Dermis blood vessel endothelial cell (primary cell): Measurements from ENCODE around the gene ANKRD24. TPM values are rescaled to one million over a fixed set of nuclear protein-coding genes. Genes with fewer than 3 reads are reported as not detected.
"Not testable (repeated sequence)": the region's sequence is repeated elsewhere in the genome, so short reads cannot be mapped to it uniquely, and the experiment has no call there.

Source experiments
- DNase-seq: peaks from one replicate; pipeline ENCODE4 v3.0.0; 2010
- total RNA-seq: library from RNA; depleted of rRNA; stranded (reverse); fragments of >200 nt; gene quantifications from 2 replicates; pipeline ENCODE4 v1.2.3, GENCODE V29; 2014

Gene ANKRD24
- total RNA-seq, 1 donor from 2014 or later: 0.68 TPM

DNA sequence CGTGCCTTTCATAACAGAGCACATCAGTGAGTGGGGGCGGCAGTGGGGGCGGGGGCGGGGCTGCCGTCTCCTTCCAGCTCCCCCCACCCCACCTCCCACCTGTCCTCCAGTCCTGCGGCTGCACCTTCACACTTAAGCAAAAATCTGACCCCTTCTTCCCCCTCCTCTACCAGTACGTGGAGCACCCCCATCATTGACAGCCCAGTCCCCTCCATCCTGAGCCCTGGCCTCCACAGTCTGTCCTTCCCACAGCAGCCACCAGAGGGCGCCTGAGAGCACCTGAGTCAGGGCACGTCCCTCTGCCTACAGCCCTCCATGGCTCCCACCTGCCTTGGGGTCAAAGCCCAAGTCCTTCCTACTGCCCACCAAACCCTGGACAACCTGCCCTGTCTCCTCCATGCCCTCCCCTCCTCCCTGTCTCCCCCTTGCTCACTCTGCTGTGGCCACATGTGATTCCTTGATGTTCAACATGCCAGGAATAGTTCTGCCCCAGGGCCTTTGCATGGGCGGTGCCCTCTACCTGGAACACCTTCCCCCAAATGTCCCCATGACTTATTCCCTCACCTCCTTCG, 50.9 kb downstream of the ANKRD24 start:
- peak; percentile 59 for DNase-seq

DNA sequence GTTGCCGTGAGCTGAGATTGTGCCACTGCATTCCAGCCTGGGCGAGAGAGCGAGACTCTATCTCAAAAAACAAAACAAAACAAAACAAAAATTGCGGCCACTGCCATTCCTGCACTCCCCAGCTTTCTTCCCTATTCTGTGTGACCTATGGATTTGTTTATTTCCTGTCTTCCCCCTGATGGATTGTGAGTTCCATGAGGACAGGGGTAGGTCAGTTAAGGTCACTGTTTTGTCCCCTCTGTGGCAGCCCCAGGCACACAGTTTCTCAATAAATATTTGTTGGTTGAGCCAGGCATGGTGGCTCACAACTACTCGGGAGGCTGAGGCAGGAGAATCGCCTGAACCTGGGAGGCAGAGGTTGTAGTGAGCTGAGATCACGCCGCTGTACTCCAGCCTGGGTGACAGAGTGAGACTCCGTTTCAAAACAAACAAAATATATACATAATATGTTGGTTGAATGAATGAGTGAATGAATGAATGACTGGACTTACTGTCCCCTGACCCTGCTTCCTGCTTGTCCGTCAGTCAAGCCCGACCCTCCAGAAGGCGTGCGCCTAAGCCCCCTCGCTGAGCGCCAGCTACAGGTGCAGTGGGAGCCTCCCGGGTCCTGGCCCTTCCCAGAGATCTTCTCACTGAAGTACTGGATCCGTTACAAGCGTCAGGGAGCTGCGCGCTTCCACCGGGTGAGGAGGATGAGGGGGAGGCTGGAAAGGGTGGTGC, 51.8 kb downstream of the ANKRD24 start:
- no peak for DNase-seq

DNA sequence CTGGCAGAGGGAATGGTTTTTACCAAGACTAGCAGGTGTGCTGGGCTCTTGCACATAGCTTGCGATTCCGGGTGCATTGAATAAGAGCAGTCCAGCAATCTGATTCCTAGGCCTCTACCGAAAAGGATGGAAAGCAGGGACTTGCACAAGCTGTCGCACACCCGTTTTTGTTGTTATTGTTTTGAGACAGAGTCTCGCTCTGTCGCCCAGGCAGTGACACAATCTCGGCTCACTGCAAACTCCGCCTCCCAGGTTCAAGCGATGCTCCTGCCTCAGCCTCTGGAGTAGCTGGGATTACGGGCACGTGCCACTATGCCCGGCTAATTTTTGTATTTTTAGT, 52.3 kb downstream of the ANKRD24 start:
- DNase-seq: no peak

DNA sequence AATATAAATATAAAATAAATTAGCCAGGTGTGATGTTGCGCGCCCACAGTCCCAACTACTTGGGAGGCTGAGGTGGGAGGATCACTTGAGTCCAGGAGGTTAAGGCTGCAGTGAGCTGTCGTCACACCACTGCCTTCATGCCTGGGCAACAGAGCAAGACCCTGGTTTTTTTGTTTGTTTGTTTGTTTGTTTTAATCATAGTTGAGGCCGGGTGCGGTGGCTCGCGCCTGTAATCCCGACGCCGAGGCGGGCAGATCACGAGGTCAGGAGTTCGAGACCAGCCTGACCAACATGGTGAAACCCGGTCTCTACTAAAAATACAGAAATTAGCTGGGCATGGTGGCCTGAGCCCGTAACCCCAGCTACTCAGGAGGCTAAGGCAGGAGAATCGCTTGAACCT, 55.0 kb downstream of the ANKRD24 start:
- DNase-seq: not testable (repeated sequence)

DNA sequence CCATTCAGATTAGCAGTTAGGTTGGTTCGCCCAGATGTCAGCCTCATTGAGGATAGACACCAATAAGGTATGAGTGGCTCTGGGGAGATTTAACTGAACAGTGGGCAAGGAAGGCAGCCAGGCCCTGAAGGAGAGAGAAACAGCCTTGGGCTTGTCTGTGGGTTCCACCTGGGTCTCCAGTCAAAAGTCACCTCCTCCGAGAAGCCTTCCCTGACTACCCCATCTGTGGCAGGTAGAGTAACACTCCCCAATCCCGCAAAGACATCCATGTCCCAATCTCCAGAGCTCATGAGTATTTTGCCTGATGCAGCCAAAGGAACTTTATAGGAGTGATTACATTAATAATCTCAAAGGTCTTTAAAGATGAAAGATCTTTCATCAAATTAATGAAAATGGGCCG, 56.3 kb downstream of the ANKRD24 start:
- no peak for DNase-seq

DNA sequence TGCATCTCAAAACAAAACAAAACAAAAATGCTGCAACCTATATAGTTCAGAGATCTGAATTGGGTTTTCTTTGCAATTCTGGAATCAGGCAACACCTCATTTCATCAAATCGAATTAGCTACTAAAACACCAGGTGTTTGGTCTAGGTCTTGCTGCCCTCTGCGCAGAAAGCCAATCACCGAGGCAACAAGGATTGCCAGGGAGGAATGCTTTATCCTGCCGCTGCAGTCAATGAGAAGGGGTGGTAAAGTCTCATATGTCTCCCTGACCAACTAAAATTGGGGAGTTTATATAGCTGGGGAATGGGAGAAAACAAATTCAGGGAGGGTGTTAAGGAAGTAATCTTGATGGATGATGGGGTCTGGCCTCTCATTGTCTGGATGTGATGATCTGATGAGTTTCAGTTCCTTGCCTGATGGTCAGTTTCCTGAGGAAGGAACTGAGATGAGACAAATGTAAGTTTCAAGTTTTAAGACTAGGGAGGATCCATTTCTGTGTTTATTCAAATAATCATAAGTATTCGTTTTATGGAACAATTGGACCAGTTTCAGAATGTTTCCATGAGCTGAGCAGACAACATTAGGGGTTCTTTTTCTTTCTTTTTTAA, 59.4 kb downstream of the ANKRD24 start:
- no peak for DNase-seq

DNA sequence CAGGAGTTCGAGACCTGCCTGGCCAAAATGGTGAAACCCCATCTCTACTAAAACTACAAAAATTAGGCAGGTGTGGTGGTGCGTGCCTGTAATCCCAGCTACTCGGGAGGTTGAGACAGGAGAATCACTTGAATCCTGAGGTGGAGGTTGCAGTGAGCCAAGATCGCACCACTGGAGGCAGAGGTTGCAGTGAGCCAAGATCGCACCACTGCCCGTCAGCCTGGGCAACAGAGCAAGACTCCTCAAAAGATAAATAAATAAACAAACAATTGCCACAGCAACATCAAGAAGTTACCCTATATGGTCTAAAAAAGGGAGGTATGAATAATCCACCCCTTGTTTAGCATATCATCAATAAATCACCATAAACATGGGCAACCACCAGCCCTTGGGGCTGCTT, 63.4 kb downstream of the ANKRD24 start:
- not testable (repeated sequence) for DNase-seq

DNA sequence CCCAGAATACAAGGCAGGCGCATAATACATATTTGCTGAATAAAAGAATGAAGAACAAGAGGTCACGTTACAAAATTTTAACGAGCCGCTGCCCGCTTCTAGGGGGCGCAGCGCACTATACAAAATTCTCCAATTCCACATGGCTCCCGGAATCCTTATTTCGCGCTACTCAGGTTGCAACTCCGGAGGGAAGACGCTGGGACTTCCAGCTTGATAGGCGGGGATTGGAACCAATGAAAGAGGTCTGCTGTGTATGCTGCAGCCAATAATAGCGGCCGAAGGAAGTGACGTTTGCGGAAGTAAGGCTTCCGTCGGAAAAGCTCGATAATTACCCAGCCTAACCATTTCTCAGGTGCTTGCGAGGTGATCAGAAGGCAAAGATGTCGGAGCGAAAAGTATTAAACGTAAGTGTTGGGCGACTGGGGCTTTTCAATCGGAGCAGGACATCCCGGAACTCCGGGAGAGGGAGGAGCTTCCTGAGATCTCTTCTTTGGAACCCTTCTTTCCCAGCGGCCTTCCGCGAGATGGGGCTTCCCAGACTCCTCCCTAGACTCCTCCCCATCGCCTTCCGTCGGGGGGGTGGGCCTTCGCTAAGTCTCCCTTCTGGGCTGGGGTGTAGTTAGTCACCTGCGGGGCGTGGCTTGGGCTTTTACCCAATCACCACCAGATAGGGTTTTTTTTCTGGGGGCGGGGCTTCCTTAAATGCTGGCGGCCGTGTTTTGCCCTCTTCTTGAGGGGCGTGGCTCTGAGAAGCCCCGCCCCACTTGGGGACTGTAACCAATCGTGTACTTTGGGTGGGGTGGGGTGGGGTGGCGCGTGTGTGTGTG, 64.5 kb downstream of the ANKRD24 start, which contains the start of gene YJU2:
YJU2 (plus strand) TSS at position 314 of the 827 bp plus-strand sequence; CDS start at position 381, 67 bp downstream.
- DNase-seq: peak; percentile 100

DNA sequence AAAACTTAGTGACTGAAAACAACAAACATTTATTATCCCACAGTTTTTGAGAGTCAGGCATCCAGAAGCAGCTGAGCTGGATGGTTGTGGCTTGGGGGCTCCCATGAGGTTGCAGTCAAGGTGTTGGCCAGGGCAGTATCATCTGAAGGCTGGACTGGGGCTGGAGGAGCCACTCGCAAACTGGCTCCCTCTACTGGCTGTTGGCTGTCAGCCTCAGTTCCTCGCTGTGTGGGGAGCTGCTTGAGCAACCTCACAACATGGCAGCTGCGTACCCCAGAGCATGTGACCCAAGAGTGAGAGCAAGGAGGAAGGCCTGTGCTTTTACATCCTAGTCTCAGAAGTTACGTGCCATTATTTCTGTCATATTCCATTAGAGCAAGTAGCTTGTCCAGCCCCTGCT, 74.1 kb downstream of the ANKRD24 start:
- DNase-seq: no peak

DNA sequence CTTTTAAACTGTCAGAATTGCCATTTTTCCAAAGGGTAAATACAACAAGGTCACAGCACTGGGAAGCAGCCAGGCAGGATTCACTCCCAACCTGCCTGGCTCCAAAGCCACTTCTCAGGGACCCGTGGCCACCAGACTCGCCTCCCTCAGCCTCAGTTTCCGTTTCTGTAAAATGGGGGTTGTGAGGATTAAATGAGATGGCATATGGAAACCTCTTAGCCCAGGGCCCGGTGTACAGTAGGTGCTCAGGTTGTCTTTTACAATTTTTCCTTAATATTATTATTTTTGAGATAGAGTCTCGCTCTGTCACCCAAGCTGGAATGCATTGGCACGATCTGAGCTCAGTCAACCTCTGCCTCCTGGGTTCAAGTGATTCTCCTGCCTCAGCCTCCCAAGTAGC, 74.5 kb downstream of the ANKRD24 start:
- no peak for DNase-seq

DNA sequence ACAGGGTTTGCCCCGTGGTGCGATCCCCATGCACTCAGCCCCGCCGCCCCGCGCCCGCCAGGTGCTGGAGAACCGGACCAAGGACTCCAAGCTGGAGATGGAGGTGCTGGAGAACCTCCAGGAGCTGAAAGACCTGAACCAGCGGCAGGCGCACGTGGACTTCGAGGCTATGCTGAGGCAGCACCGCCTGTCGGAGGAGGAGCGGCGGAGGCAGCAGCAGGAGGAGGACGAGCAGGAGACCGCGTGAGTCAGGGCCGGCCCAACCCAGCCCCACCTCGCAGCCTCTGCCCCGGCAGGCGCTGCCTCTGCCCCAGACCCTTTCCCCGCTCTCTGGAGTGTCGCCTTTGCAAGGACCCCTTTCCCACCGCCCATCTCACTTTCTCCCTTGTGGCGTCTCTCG, 75.7 kb downstream of the ANKRD24 start:
- no peak for DNase-seq

DNA sequence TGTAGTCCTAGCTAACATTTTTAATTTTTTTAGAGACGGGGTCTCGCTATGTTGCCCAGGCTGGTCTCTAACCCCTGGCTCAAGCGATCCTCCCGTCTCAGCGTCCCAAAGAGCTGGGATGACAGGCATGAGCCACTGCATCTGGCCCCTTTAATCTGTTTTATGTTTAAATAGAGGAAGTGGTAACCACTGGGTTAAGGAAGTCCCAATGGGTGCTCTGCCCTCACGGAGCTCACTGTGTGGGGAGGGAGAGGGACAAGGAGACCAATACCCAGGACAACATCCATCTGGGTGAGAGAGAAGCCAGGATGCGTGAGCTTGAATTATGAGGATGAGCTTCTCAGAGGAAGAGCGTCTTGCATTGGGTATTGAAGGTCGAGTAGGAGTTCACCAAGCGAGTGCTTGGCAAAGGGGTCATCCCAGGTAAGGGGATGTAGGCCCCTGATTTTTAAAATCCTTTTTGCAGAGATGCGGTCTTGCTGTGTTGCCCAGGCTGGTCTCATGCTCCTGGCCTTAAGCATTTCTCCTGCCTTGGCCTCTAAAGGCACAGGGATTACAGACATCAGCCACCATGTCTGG, 78.2 kb downstream of the ANKRD24 start:
- DNase-seq: no peak

DNA sequence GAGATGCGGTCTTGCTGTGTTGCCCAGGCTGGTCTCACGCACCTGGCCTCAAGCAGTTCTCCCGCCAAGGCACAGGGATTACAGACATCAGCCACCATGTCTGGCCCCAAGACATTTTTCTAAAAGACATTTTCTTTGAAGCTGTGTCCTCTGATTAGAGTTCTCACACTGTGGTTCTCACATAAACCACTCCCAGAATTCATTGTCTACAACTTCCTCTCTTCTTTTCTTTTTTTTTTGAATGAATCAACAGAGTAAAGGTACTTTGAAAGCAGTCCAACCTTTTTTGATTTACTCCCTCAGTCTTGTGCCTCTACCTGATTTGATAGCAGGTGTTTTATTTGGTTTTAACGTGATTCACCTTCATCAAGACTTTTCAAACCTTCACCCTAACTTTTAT, 82.3 kb downstream of the ANKRD24 start:
- no peak for DNase-seq

DNA sequence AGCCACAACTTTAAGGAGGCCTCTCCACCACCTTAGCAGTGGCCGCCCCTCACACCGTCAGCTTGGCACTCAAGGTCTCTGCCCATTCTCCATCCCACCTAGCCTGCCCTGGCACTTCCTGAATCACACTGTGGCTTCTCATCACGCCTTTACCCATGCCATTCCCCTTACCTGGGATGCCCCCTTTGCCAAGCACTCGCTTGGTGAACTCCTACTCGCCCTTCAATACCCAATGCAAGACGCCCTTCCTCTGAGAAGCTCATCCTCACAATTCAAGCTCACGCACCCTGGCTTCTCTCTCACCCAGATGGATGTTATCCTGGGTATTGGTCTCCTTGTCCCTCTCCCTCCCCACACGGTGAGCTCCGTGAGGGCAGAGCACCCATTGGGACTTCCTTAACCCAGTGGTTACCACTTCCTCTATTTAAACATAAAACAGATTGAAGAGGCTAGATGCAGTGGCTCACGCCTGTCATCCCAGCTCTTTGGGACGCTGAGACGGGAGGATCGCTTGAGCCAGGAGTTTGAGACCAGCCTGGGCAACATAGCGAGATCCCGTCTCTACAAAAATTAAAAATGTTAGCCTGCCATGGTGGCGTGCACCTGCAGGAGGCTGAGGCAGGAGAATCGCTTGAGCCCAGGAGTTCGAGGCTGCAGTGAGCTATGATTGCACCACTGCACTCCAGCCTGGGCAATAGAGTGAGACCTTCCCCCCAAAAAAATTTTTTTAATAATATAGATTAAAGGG, 83.9 kb downstream of the ANKRD24 start:
- no peak for DNase-seq

DNA sequence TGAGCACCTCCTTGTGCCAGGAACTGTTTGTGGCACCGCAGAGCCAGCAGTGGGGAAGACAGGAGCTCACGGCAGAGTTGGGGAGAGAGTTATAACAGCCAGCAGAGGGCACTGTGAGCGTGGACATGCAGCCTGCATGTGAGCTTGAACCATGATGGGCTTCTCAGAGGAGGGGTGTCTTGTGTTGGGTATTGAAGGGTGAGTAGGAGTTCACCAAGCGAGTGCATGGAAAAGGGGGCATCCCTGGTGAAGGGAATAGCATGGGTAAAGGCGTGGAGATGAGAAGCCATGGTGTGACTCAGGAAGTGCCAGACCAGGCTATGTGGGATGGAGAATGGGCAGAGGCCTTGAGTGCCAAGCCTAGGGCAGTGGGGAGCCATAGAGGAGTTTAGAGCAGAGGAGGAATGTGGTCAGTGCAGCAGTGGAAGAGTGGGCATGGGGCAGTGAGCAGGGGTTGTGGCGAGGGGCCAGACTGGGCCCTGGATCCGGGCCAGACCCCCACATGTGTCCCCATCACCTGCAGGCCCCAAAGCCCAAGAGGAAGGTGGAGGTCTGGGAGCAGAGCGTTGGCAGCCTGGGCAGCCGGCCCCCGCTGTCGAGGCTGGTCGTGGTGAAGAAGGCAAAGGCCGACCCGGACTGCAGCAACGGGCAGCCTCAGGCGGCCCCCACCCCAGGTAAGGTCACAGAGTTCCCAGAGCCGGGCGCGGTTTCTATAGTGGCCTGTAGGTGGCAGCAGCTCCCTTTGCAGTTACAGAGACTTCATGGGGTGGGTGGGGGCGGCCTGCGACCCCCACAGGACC, 84.8 kb downstream of the ANKRD24 start:
- DNase-seq: peak; percentile 55

DNA sequence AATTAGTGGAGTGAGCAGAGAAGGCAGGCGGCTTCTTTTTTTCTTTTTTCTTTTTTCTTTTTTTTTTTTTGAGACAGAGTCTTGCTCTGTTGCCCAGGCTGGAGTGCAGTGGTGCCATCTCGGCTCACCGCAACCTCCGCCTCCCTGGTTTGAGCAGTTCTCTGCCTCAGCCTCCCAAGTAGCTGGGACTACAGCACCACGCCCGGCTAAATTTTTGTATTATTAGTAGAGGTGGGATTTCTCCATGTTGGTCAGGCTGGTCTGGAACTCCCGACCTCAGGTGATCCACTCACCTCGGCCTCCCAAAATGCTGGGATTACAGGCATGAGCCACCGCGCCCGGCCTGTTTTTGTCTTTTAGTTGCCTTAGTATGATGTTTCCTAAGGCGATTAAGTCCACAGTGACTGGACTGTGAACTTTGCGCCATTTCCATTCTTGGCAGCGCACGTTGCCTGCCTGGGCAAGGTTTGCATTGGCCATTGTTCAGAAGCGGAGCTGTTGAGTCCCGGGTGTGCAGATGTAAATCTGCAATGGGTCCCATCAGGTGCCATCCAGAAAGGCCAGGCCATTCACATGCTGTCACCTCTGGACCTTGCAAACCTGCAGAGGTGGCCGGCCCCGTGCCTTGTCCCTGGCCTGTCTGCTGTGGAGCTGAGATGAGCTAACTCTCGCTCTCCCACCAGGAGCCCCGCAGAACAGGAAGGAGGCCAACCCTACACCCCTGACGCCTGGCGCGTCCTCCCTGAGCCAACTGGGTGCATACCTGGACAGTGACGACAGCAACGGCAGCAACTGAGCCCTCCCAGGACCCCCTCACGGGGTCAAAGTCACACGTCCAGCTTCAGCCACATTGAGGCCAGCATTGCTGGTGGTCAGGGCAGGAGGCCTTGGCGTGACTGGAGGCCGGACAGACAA, 85.7 kb downstream of the ANKRD24 start:
- no peak for DNase-seq

DNA sequence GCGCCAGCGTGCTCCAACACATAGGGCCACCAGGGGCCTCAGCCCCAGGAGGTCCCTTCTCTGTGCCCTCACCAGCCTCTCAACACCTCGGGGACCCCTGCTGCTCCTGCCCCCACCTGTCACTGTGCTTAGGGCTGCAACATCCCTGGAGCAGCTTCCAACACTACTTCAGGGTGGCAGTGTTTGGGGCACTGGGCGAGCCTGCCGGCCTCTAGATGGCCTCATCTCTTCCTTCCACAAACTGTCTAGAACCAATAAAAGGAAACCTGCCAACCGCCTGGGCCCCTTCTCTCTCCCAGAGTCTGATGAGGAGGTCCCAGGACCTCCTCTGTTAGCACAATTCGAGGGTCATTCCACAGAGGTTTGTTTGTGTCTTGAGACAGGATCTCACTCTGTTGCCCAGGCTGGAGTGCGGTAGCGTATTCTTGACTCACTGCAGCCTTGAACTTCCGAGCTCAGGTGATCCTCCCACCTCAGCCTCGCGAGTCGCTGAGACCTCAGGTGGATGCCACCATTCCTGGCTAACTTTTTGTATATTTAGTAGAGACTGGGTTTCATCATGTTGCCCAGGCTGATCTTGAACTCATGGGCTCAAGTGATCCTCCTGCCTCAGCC, 86.4 kb downstream of the ANKRD24 start:
- DNase-seq: no peak

DNA sequence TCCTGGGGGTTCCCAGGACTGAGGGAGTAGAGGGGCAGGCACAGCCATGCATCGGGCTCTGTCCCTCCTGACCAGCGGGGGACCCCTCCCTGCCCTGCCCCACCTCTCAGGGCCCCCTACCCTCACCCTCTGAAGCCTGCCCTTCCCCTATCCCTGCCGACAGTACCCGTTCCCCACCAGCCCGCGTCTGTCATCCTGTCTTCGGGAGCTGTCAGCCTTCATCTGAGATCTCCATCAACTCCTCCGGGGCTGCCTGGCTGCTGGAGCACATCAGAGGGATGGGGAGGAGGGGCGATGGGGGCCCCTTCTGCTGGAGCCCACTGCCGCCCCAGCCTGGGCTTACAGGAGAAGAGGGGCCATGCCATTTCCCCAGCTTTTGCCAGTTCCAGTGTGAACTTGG, 90.4 kb downstream of the ANKRD24 start:
- DNase-seq: no peak

DNA sequence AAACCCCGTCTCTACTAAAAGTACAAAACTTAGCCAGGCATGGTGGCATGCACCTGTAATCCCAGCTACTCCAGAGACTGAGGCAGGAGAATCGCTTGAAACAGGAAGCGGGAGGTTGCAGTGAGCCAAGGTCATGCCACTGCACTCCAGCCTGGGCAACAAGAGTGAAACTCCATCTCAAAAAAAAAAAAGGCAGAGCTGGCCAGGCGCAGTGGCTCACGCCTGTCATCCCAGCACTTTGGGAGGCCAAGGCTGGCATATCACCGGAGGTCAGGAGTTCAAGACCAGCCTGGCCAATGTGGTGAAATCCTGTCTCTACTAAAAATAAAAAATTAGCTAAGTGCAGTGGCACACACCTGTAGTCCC, 91.8 kb downstream of the ANKRD24 start:
- not testable (repeated sequence) for DNase-seq
